GOT3 (cell line): ENCODE measurements around the gene CENPV.
"Not testable (repeated sequence)": the region's sequence is repeated elsewhere in the genome, so short reads cannot be mapped to it uniquely, and the experiment has no call there.

Source experiments
- DNase-seq: peaks from one replicate; lab custom pipeline; 2025; ENCODE audit warnings: mixed read lengths; lab: John Stamatoyannopoulos, UW

CENPV gene

DNA sequence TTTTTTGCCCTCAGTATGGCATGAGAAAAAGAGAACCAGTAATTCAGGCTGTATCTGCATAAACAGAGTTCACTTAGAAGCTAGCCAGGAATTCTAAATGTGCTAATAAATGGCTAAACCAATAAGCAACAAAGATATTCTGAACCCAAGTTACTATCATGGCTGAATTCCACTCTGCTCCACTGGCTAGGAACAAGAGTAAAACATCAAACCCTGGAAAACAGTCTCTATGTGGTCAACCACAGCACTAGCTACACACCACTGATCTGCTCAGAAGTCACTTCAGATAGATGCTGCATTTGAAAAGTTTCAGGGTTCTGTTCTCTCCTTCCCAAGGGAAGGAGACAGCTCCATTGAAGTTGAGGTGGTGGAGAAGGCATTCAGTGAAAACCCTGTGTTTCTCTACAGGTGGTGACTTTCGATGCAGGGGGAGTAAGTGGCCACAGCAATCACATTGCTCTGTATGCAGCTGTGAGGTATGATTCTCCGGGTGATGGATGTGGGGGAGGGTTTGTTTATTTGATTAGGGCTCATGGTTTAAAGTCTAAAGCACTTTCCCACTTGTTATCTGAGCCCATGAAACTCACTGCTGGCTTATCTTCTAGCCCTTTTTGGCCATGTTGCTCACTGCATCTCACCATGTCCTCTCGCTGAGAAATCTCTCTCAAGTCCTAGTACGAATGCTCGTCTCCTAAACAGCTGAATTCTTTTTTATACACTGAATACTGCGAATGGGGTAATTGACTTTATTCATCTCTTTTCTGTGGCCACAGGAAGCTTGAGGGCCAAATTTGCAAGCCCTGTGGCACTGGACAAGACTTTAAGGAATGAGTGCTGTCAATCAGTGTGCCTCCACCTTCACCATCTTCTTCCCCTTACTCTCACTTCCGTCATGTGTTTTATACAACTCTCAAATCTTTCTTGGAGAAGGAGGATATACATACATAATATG is 39.9 kb downstream of the CENPV start:
- DNase-seq = no peak

- not testable (repeated sequence) for DNase-seq
Observed at GRCh38 chr17:16312061-16312460, 41.2 kb downstream of the CENPV start.

DNA sequence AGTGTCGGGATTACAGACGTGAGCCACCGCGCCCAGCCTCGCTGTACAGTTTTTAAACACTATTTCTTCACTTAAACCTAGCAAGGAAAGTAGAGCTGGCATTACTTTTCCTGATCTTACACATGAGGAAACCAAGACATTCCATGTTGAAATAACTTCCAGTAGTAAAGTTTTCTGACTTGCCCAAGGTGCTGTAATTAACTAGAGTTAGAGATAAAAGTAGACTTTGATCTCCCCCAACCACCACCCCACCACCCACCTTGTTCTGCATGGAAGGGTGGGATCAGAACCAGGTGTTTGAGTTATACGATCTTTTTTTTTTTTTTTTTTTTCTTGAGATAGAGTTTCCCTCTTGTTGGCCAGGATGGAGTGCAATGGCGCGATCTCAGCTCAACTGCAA is 47.1 kb downstream of the CENPV start:
- DNase-seq = no peak

DNA sequence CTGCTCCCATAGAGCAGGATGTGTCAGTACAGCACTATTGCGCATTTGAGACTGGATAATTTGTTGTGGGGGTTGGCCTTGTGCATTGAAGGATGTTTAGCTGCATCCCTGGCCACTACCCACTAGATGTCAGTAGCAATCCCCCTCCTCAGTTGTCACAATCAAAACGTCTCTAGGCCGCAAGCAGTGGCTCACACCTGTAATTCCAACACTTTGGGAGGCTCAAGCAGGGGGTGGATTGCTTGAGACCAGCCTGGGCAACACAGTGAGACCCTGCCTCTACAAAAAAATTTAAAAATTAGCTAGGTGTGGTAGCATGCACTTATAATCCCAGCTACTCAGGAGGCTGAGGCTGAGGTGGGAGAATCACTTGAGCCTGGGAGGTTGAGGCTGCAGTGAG is 48.4 kb downstream of the CENPV start:
- no peak for DNase-seq

DNA sequence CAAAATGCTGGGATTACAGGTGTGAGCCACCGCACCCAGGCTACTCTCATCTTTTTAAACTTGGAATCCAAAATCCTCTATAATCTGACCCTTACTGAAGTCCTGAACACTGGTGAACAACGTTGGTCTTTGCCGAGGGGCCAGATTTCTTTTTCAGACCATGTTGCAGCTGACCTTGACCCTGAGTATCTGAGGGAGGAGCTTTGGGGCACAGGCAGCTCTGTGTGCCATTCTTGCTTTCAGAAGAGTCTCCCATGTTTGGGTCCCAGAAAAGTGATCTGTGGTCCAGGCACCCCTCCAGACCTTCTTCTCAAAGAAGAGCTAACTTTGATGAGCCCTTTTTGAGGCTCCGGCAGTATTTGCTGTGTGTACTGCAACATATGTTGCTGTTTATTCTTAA is 50.4 kb downstream of the CENPV start:
- no peak for DNase-seq

DNA sequence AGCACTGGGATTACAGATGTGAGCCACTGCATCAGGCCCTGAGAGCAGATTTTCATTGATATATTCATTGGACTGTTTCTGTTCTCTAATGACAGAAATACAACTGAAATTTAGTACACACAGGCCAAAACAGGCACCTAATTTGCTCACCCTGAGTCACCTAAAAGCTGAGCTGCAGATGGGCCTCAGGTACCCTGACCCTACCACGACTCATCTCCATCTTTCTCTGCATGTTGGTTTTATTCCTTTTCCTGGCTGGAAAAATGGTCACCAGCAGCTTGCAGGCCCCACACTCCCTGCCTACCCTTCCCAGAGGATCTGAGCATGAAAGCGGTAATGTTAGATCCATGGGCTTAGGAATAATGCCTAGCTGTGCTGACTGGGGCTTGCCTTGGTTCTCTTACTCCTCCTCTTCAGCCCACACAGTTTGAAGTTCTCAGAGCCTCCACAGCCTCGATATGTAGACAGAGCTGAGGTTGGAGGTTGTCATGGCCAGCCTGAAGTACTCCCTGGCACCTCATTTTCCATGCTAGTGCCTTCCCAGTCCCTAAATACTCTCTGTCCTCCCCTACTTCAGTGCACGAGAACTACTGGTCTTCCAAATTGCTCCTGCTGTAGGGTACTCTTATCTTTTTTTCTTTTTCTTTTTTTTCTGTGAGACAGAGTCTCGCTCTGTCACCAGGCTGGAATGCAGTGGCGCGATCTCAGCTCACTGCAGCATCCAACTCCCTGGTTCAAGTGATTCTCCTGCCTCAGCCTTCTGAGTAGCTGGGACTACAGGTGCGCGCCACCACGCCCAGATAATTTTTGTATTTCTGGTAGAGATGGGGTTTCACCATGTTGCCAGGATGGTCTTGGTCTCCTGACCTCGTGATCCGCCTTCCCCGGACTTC is 51.1 kb downstream of the CENPV start:
- no peak for DNase-seq

DNA sequence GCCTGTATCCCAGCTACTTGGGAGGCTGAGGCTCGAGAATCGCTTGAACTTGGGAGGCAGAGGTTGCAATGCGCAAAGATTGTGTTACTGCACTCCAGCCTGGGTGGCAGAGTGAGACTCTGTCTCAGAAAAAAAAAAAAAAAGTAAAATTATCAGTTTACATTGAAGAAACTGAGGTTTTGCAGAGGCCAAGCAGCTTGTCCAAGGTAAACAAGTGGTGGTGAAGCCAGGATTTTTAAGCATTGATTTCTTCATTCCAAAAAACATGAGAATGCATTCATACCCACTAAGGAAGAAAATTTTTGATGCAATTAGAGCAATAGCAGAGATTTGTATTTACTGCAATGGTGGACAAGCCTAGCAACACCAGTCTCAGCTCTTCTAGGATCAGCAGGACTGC is 52.7 kb downstream of the CENPV start:
- DNase-seq = no peak

- DNase-seq = no peak
Observed at GRCh38 chr17:16298140-16298662, 55.1 kb downstream of the CENPV start.

- no peak for DNase-seq
Observed at GRCh38 chr17:16297367-16298139, 55.7 kb downstream of the CENPV start.

- DNase-seq = not testable (repeated sequence)
Observed at GRCh38 chr17:16296072-16296471, 57.2 kb downstream of the CENPV start.

- DNase-seq = no peak
Observed at GRCh38 chr17:16294560-16294959, 58.7 kb downstream of the CENPV start.

GRCh38 chr17:16293931-16294330 is 59.3 kb downstream of the CENPV start:
- DNase-seq = no peak
